GM21447 (cell line): Measurements from ENCODE around the gene ADAMTS12.

Experiments used
- ATAC-seq: cut with Tn5 transposase; IDR thresholded peaks from one replicate; pipeline ENCODE4 v1.9.1; 2021; ENCODE audit not compliant: unreplicated experiment

Gene ADAMTS12

GRCh38 chr5:33807771-33808170 lies 84.0 kb downstream of the ADAMTS12 start:
- ATAC-seq = no peak

DNA sequence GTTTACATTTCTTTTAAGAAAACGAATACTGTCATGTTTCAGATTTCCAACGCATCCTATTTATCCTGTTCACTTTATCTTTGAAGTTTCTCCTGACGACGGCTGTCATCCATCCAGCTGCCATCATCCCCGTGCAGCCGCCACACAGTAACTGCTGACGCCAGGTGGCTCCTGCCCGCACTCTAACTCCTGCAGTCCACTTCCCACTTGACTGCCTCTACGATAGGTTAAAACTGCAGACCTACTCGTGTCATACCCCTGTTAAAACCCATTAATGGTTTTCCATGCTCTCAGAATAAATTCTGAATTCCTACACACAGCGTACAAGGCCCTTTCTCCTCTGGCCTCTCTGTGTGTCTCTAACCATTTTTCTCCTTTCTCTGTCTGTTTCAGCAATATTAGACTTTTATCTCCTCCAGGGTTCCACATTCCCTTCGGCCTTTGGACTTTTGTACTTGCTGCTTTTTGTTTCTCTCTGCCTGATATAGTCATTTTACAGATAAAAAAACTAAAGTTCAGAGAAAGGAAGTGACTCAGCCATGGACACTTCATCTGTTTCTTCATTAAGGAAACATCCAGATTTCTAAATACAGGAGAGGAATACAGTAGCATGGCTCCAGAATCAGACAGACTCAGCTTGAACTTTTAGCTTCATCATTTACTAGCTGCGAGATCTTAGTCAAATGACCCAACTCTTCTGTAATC lies 84.9 kb downstream of the ADAMTS12 start:
- ATAC-seq = no peak

- no peak for ATAC-seq
These were observed 90.5 kb downstream of the ADAMTS12 start for GRCh38 chr5:33801292-33801691.

GRCh38 chr5:33800241-33800950 lies 91.4 kb downstream of the ADAMTS12 start:
- ATAC-seq = no peak

- no peak for ATAC-seq
These were observed 96.3 kb downstream of the ADAMTS12 start for GRCh38 chr5:33795496-33795895.

GRCh38 chr5:33794550-33795181 lies 97.1 kb downstream of the ADAMTS12 start:
- ATAC-seq = no peak

DNA sequence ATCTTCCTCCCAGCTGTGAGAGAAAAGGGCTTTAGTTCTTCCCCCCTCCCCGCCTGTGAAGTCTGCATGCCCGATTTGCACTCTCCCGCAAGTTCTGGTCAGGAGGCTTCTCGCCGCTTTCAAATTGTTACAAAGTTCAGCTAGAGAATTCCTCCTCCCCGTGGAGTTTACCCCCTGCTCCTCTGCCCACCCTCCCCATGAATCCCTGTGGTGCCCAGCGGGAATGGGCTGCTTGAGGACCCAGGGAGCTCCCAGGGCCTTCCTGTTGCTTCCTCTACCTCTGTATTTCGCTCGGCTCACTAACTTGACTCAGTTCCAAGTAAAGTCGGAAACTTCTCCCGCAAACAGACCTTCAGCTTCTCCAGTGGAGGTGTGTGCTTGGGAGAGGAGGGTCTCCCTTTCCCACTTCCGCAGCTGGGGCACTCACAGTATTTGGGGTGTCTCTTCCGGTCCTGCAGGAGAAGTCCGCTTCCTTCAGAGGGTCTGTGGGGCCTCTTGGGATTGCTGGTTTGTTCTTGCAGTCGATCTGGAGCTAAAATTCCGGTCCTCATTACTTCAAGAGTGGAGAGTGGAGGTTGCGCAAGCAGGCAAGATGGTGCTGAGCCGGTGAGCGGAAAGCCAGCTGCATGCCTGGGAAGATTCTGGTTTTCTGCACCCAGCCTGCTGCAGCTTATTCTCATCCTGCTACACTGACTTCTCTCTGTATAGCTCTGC lies 97.8 kb downstream of the ADAMTS12 start:
- ATAC-seq = no peak

- ATAC-seq = no peak
These were observed 98.5 kb downstream of the ADAMTS12 start for GRCh38 chr5:33793276-33793675.

GRCh38 chr5:33792559-33792958 lies 99.2 kb downstream of the ADAMTS12 start:
- no peak for ATAC-seq

DNA sequence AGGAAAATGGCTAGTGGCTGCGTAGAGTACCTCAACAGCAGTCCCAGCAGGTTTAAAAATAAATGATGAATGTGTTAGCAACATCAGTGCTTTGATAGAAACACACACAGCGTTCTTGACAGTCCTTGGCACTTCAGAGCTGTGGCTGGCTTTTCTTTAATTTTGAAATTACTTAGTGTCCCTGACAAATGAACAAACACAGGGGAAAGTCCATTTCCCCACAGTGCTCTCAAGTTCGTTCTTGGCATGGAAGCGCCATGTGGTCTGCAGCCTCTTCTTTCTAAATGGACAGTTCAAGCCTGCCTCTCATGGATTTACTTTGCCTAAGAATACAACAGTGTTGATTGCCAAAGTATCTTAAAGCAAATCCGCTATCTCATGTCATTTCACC lies 102.2 kb downstream of the ADAMTS12 start:
- ATAC-seq = no peak

DNA sequence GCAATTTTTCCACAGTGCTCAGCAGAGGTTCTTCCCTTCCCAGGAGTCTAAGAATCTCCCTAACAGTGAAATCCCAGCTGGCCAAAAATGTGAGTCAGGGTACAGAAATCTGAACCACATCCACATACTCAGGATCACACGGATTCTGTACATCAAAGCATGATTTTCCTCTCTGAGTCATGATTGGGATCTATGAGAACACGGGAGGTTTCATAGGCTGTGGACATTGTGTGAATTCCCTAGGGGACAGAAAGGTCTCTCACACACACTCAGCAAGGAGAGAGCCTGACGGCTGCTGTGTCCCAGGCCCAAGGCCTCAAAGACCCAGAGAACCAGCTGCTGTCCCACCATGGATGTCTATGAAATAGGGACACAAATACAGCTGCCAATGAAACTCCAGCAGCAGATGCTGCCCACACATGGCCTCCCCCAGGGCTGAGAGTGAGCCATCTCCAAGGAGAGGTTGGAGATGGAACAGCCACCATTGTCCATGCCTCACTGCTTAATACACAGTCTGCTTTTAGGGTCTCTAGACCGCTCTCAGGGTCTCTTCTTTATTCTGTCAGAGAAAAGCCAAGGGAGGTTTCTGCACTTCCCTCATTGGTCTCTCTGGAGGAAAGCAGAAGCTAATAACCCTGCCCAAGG lies 102.7 kb downstream of the ADAMTS12 start:
- ATAC-seq = no peak

DNA sequence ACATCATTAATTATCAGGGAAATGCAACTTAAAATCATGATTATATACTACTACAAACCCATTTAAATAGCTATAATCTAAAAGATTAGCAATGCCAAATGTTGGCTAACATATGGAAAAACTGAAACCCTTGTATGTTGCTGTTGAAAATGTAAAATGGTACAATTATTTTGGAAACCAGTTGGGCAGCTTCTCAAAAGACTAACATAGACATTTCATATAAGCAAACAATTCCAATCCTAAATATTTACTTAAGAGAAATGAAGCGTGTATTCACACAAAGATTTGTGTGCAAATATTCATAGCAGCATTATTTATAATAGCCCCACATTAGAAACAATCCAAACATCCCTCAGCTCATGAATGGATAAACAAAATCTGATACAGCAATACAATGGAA lies 106.2 kb downstream of the ADAMTS12 start:
- ATAC-seq = no peak

DNA sequence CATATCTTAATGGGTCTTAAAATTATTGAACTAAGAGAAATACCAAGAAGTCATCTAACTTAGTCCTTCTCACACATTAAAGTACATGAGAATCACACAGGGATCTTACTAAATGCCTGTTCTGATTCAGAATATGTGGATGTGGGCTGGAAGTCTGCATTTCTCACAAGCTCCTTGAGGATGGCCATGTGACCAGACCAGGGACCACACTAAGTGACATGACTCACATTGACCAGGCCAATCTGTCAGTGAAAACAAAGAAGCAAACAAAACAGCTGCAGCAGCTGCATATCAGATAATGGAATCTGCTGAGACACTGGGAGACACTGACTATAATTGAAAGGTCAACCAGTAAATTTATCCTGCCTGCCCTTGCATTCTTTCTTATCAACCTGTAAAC lies 110.5 kb downstream of the ADAMTS12 start:
- no peak for ATAC-seq

GRCh38 chr5:33776151-33776660 lies 115.6 kb downstream of the ADAMTS12 start:
- no peak for ATAC-seq

- no peak for ATAC-seq
These were observed 117.4 kb downstream of the ADAMTS12 start for GRCh38 chr5:33774341-33774740.

- no peak for ATAC-seq
These were observed 119.4 kb downstream of the ADAMTS12 start for GRCh38 chr5:33772380-33772897.

DNA sequence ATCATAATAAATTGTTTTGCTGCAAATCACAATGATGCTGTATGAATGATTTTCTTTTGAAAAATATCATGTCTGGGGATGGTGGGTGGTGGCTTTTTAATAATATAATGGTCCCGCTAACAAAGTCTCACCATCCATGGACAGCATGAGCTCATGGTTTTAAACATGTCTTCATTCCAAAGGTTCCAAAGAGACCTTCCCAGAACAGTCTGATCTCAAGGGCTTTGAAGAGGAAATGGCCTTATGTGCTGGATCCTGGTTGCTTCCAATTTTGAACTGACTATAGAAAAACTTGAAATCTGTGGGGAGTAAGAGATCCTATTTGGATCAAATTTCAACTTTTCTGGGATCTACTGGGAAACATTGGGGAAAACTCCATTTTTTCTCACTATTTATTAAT lies 121.8 kb downstream of the ADAMTS12 start:
- ATAC-seq = no peak

- no peak for ATAC-seq
These were observed 122.6 kb downstream of the ADAMTS12 start for GRCh38 chr5:33769196-33769595.

DNA sequence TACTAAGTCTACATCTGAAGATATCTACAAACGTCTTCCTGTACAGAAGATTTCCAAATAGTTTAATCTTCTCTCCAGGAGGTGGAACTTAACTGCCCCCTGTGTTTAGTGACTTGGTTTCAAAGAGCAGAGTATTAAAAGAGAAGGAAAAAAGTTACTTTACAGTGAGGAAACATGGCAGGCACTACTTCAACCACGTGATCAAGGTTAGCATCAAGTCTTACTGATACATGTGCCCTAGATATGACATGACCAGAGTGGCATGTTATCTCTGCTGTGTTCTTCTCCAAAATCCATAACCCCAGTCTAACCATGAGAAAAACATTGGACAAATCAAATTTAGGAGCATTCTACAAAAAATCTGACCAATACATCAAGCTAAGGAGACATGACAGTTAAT lies 125.8 kb downstream of the ADAMTS12 start:
- ATAC-seq = no peak

DNA sequence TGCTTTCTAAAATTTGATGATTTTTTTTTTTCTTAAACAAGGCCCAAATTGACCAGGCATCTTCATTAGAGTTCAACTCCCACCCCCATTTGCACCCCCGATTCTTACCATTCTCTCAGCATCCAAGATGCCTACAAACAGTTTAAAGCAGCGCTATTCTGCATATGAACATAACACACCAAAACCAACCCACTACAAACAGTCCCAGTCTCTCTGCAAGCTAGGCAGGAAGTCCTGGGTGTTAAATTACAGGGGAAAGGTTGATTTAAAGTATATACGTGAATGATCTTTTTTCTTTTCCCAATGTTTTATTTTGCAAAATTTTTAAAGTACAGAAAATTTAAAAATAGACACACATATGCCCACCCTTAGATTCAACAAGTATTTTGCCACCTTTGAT lies 127.0 kb downstream of the ADAMTS12 start:
- no peak for ATAC-seq

GRCh38 chr5:33763435-33763834 lies 128.4 kb downstream of the ADAMTS12 start:
- ATAC-seq = no peak
